ENCODE measurements around the gene CYFIP1. TPM values are rescaled to one million over a fixed set of nuclear protein-coding genes. Genes with fewer than 3 reads are reported as not detected.

CYFIP1 gene
- total and polyA plus RNA-seq, 2 of the 8 experiments (the other 6 are each of a cell fraction or from before 2014, with no cell fraction given): 38.6 to 81.7 TPM

- TF ChIP-seq ATF2 (IDR thresholded peaks at IDR 0.05; ENCODE audit: low read length): no peak
- no peak for TF ChIP-seq E2F6 (IDR thresholded peaks at IDR 0.05)
- no peak for TF ChIP-seq CHD1 (IDR thresholded peaks at IDR 0.05; ENCODE audit: low read depth, low read length)
- no peak for TF ChIP-seq SP1 (IDR thresholded peaks at IDR 0.05; ENCODE audit: low read depth, low read length)
- no peak for TF ChIP-seq USF2 (IDR thresholded peaks at IDR 0.05; ENCODE audit: low read length)
- TF ChIP-seq SAP30 (IDR thresholded peaks at IDR 0.05; ENCODE audit: insufficient read depth, insufficient replicate concordance, low read length): no peak
Measured at GRCh38 chr15:22891426-22892210, 88.5 kb downstream of the CYFIP1 start (continued).

Measured in H1 (cell line).